ENCODE data around the gene CRAT. TPM values are rescaled to one million over a fixed set of nuclear protein-coding genes. Genes with fewer than 3 reads are reported as not detected.
"Not testable (repeated sequence)": the region's sequence is repeated elsewhere in the genome, so short reads cannot be mapped to it uniquely, and the experiment has no call there.

CRAT gene
- total RNA-seq, 1 experiment from 2014 or later = 16.1 TPM

DNA sequence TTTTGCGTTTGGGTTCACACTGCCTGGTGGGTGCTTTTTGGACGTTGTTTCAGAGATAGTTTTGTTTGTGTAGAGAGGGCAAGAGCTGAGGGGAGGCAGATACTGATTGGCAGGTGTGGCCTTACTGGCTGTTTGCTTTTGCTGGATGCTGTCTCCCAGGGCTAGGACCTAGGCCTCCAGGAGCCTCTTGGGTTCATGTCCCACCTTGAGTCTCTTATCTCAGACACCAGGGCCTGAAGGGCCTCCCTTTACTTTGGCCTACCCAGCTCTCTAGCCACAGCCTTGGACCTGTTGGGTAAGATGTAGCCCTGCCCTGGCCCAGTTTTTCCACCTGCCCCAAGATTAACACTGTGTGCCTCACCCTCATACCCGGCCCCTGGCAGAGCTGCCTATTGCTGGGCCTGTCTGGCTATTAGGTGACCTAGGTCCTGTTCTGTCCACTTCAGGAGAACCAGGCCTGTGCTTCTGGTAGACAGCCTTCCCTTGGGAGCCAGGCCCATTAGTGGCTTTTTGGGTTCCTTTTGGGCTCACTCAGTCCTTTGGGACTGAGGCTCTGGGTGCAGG is 14.0 kb upstream of the CRAT start:
- Histone ChIP-seq H3K9me3 (ENCODE audit: low read length) (no peaks in the 10 kb centered on the region), H4K20me1 (ENCODE audit: low read length) (no peaks in the 10 kb centered on the region), H3F3A (ENCODE audit: low read length, unreplicated experiment) (no peaks in the 10 kb centered on the region), H3K27me3 (ENCODE audit: low read length) (no peaks in the 10 kb centered on the region), H3K9me2 (replicated peaks; ENCODE audit: low read length) (no peaks in the 10 kb centered on the region), H3K79me2 (ENCODE audit: low read length) (no peaks in the 10 kb centered on the region), H2AFZ (ENCODE audit: low read length) (no peak overlapping the region), H3K4me3 (ENCODE audit: low read length) (no peak overlapping the region), H3K4me1 (ENCODE audit: insufficient read depth, low read length) (peaks cover 6% of the 10 kb centered on the region; the same call in 1 of the 2 replicates), H3K9ac (ENCODE audit: low read length) (no peak overlapping the region), H3K4me2 (ENCODE audit: low read length) (no peak overlapping the region), H3K27ac (ENCODE audit: low read length) (0 out of 2 replicates have a peak overlapping the region, but pooled peaks have one; percentile 18), H3K36me3 (ENCODE audit: low read depth, low read length) (peaks cover 11% of the 10 kb centered on the region; the same call in 1 of the 2 replicates)
- TF ChIP-seq EZH2 (IDR thresholded peaks at IDR 0.05; ENCODE audit: low read length, unreplicated experiment) (no peak), EZH2phosphoT487 (IDR thresholded peaks at IDR 0.05; ENCODE audit: borderline replicate concordance, low read length) (no peak)
- TF ChIP-seq, protein P1, sequence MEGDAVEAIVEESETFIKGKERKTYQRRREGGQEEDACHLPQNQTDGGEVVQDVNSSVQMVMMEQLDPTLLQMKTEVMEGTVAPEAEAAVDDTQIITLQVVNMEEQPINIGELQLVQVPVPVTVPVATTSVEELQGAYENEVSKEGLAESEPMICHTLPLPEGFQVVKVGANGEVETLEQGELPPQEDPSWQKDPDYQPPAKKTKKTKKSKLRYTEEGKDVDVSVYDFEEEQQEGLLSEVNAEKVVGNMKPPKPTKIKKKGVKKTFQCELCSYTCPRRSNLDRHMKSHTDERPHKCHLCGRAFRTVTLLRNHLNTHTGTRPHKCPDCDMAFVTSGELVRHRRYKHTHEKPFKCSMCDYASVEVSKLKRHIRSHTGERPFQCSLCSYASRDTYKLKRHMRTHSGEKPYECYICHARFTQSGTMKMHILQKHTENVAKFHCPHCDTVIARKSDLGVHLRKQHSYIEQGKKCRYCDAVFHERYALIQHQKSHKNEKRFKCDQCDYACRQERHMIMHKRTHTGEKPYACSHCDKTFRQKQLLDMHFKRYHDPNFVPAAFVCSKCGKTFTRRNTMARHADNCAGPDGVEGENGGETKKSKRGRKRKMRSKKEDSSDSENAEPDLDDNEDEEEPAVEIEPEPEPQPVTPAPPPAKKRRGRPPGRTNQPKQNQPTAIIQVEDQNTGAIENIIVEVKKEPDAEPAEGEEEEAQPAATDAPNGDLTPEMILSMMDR (conservative IDR thresholded peaks at IDR 0.05; ENCODE audit: low read depth, low read length) = no peak
- ATAC-seq (no peak), DNase-seq (no peak)
- no TSS peak for BruUV-seq (replicated peaks)
- ChIA-PET POLR2A (ENCODE audit: unreplicated experiment) (no interaction called here), CTCF (no interaction called here)
- intact Hi-C loops (cut with micrococcal nuclease) = no loop called here

DNA sequence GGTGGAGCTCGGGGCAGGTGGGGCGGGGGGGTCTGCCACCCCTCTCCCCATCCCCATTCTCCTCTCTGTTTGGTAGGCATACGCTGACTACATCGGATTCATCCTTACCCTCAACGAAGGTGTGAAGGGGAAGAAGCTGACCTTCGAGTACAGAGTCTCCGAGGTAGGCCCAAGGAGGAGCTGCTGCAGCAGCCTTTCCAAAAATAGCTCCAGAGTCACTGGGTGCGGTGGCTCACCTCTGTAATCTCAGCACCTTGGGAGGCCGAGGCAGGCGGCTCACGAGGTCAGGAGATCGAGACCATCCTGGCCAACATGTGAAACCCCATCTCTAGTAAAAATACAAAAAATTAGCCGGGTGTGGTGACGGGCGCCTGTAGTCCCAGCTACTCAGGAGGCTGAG is 12.4 kb upstream of the CRAT start:
- H3K4me2 ChIP-seq (ENCODE audit: low read length); H3K9me2 ChIP-seq (replicated peaks; ENCODE audit: low read length); H3K79me2 ChIP-seq (ENCODE audit: low read length); H3K9me3 ChIP-seq (ENCODE audit: low read length); H3F3A ChIP-seq (ENCODE audit: low read length, unreplicated experiment); H3K27ac ChIP-seq (ENCODE audit: low read length); CTCF ChIA-PET; POLR2A ChIA-PET (ENCODE audit: unreplicated experiment); H3K4me1 ChIP-seq (ENCODE audit: insufficient read depth, low read length); H3K27me3 ChIP-seq (ENCODE audit: low read length); H3K9ac ChIP-seq (ENCODE audit: low read length); BruUV-seq (replicated peaks); H3K36me3 ChIP-seq (ENCODE audit: low read depth, low read length); intact Hi-C loops (cut with micrococcal nuclease); ATAC-seq; DNase-seq; H2AFZ ChIP-seq (ENCODE audit: low read length); H3K4me3 ChIP-seq (ENCODE audit: low read length); H4K20me1 ChIP-seq (ENCODE audit: low read length): not testable (repeated sequence)

GRCh38 chr9:129122133-129122532 is 11.5 kb upstream of the CRAT start:
- H3K4me1 ChIP-seq (ENCODE audit: insufficient read depth, low read length) = peaks cover 6% of the 10 kb centered on the region; the same call in 1 of the 2 replicates
- H3K27me3 ChIP-seq (ENCODE audit: low read length) = no peaks in the 10 kb centered on the region
- H3K4me3 ChIP-seq (ENCODE audit: low read length) = no peak overlapping the region
- no peaks in the 10 kb centered on the region for H3F3A ChIP-seq (ENCODE audit: low read length, unreplicated experiment)
- H3K27ac ChIP-seq (ENCODE audit: low read length) = no peak overlapping the region
- H3K9me2 ChIP-seq (replicated peaks; ENCODE audit: low read length) = no peaks in the 10 kb centered on the region
- no peak overlapping the region for H2AFZ ChIP-seq (ENCODE audit: low read length)
- TF ChIP-seq EZH2phosphoT487 (IDR thresholded peaks at IDR 0.05; ENCODE audit: borderline replicate concordance, low read length) (no peak), EZH2 (IDR thresholded peaks at IDR 0.05; ENCODE audit: low read length, unreplicated experiment) (no peak)
- TF ChIP-seq, protein P1 (conservative IDR thresholded peaks at IDR 0.05; ENCODE audit: low read depth, low read length) = no peak
- intact Hi-C loops (cut with micrococcal nuclease) = no loop called here
- no TSS peak for BruUV-seq (replicated peaks)
- H3K36me3 ChIP-seq (ENCODE audit: low read depth, low read length) = peaks cover 8% of the 10 kb centered on the region; the same call in 1 of the 2 replicates
- ChIA-PET POLR2A (ENCODE audit: unreplicated experiment) (no interaction called here), CTCF (no interaction called here)
- no peak overlapping the region for H3K9ac ChIP-seq (ENCODE audit: low read length)
- no peak overlapping the region for H3K4me2 ChIP-seq (ENCODE audit: low read length)
- ATAC-seq (no peak), DNase-seq (no peak)
- no peaks in the 10 kb centered on the region for H4K20me1 ChIP-seq (ENCODE audit: low read length)
- H3K79me2 ChIP-seq (ENCODE audit: low read length) = peaks cover 13% of the 10 kb centered on the region
- no peaks in the 10 kb centered on the region for H3K9me3 ChIP-seq (ENCODE audit: low read length)
